GM10248 (cell line): Measurements from ENCODE around the gene GRIA1.

Source experiments
- CTCF ChIA-PET: fragments of 300-600 bp; sonication (Branson Sonifier 250); formaldehyde crosslinking; extraction: SDS; loops from one replicate; lab custom pipeline; 2021; ENCODE audit warnings: antibody characterized with exemption; lab: Yijun Ruan, JAX
- POLR2A ChIA-PET: fragments of 350-650 bp; sonication (Branson Sonifier 250); formaldehyde crosslinking; extraction: SDS; loops from one replicate; lab custom pipeline; 2020; ENCODE audit warnings: antibody characterized with exemption; lab: Yijun Ruan, JAX
- DNase-seq: peaks from one replicate; pipeline ENCODE4 v3.0.0; 2012; ENCODE audit errors: extremely low spot score
- CTCF ChIP-seq: IDR thresholded peaks from 2 replicates; pipeline ENCODE4 v1.5.1; 2012; ENCODE audit warnings: mild to moderate bottlenecking, low read depth; ENCODE audit errors: extremely low read depth, missing control alignments, control extremely low read depth

GRIA1 gene

GRCh38 chr5:153780876-153781705 lies 290.6 kb downstream of the GRIA1 start:
- ChIA-PET CTCF (no interaction called here), POLR2A (no interaction called here)
- DNase-seq: no peak
- no peak for TF ChIP-seq CTCF

GRCh38 chr5:153782589-153783361 lies 292.3 kb downstream of the GRIA1 start:
- ChIA-PET CTCF (no interaction called here), POLR2A (no interaction called here)
- no peak for TF ChIP-seq CTCF
- no peak for DNase-seq

- ChIA-PET CTCF (no interaction called here), POLR2A (no interaction called here)
- TF ChIP-seq CTCF: no peak
- no peak for DNase-seq
Observed at GRCh38 chr5:153783362-153783658, 292.8 kb downstream of the GRIA1 start.

GRCh38 chr5:153784277-153784676 lies 293.8 kb downstream of the GRIA1 start:
- CTCF ChIA-PET: no interaction called here
- no peak for DNase-seq
- POLR2A ChIA-PET: no interaction called here

GRCh38 chr5:153791339-153791738 lies 300.9 kb downstream of the GRIA1 start:
- no peak for TF ChIP-seq CTCF
- ChIA-PET CTCF (no interaction called here), POLR2A (no interaction called here)
- DNase-seq: no peak

More at GRCh38 chr5:153784277-153784676, 293.8 kb downstream of the GRIA1 start:
- no peak for TF ChIP-seq CTCF

- no peak for DNase-seq
- ChIA-PET POLR2A (no interaction called here), CTCF (no interaction called here)
- no peak for TF ChIP-seq CTCF
Observed at GRCh38 chr5:153792305-153792704, 301.8 kb downstream of the GRIA1 start.
